Keratinocyte (primary cell): ENCODE measurements around the gene AKR1C3. TPM values are rescaled to one million over a fixed set of nuclear protein-coding genes. Genes with fewer than 3 reads are reported as not detected.
"Not testable (repeated sequence)": the region's sequence is repeated elsewhere in the genome, so short reads cannot be mapped to it uniquely, and the experiment has no call there.

Source experiments
- DNase-seq: peaks from one replicate; pipeline ENCODE4 v3.0.0-alpha.2; 2011; ENCODE audit warnings: low read depth, missing footprints, low spot score
- FAIRE-seq: peaks from 2 replicates; lab custom pipeline; 2011; peaks lifted over from hg19 to GRCh38; lab: Jason Lieb, UNC
- H2AFZ ChIP-seq: 2 replicates; pipeline ENCODE4 v1.6.0; 2012; ENCODE audit warnings: low read length, control low read depth, inconsistent platforms; ENCODE audit not compliant: control insufficient read depth
- H3K27ac ChIP-seq: 2 replicates; pipeline ENCODE4 v1.5.1; 2011; ENCODE audit warnings: low read length; ENCODE audit not compliant: control insufficient read depth, insufficient read depth
- H3K27me3 ChIP-seq: 3 replicates; pipeline ENCODE4 v1.6.0; 2011; ENCODE audit warnings: low read length; ENCODE audit not compliant: control insufficient read depth, insufficient read depth; ENCODE audit errors: extremely low read depth
- H3K36me3 ChIP-seq, 2 experiments: 2 replicates in 1 of 2; 3 replicates in 1 of 2; pipeline ENCODE4 v1.5.1; 2011; ENCODE audit warnings: low read length in 2 of 2, mild to moderate bottlenecking in 1 of 2; ENCODE audit not compliant: control insufficient read depth in 2 of 2, insufficient read depth in 2 of 2; ENCODE audit errors: extremely low read depth in 1 of 2
- H3K4me1 ChIP-seq: 3 replicates; pipeline ENCODE4 v1.5.1; 2011; ENCODE audit warnings: low read length; ENCODE audit not compliant: control insufficient read depth, insufficient read depth; ENCODE audit errors: extremely low read depth
- H3K4me2 ChIP-seq: 3 replicates; pipeline ENCODE4 v1.6.0; 2011; ENCODE audit warnings: low read depth, low read length; ENCODE audit not compliant: control insufficient read depth, insufficient read depth; ENCODE audit errors: extremely low read depth
- H3K4me3 ChIP-seq, 3 experiments: fragments of 200-600 bp in 1 of 3; sonication (generic) in 1 of 3; 2 replicates in 2 of 3; 3 replicates in 1 of 3; pipeline ENCODE4 v1.5.1; 2011 to 2016; ENCODE audit warnings: low read length in 3 of 3, mild to moderate bottlenecking in 3 of 3, control low read depth in 2 of 3, inconsistent platforms in 1 of 3, low read depth in 1 of 3, mixed read lengths in 1 of 3, mixed run types in 1 of 3, moderate library complexity in 1 of 3; ENCODE audit not compliant: control insufficient read depth in 2 of 3, insufficient read depth in 2 of 3; ENCODE audit errors: extremely low read depth in 1 of 3
- H3K79me2 ChIP-seq: 2 replicates; pipeline ENCODE4 v1.6.0; 2012; ENCODE audit warnings: low read length; ENCODE audit not compliant: control insufficient read depth, insufficient read depth
- H3K9ac ChIP-seq: 3 replicates; pipeline ENCODE4 v1.6.0; 2011; ENCODE audit warnings: low read length; ENCODE audit not compliant: control insufficient read depth, insufficient read depth; ENCODE audit errors: extremely low read depth
- H3K9me1 ChIP-seq: 3 replicates; pipeline ENCODE4 v1.6.0; 2011; ENCODE audit warnings: low read length; ENCODE audit not compliant: control insufficient read depth, insufficient read depth; ENCODE audit errors: extremely low read depth
- H3K9me3 ChIP-seq: 2 replicates; pipeline ENCODE4 v1.5.1; 2012; ENCODE audit warnings: low read depth, low read length; ENCODE audit not compliant: control insufficient read depth
- H4K20me1 ChIP-seq: 3 replicates; pipeline ENCODE4 v1.6.0; 2011; ENCODE audit warnings: low read length; ENCODE audit not compliant: control insufficient read depth, insufficient read depth; ENCODE audit errors: extremely low read depth
- dilution Hi-C: fragments of 300-500 bp; cut with MboI; formaldehyde crosslinking; loops from one replicate; pipeline ENCODE4 v1.7.0; 2020; ENCODE audit warnings: low sequenced_read_pairs; ENCODE audit not compliant: extremely low pct_ligation_motif_present
- polyA plus RNA-seq, 5 experiments: library from polyadenylated mRNA; depleted of rRNA in 3 of 5; stranded (reverse) in 3 of 5; stranded (forward) in 1 of 5; unstranded in 1 of 5; fragments of >200 nt; gene quantifications; 1 replicate in 1 of 5; 2 replicates in 3 of 5; 3 replicates in 1 of 5; pipeline versions ENCODE4 v1.2.1 to v1.2.3, GENCODE V29; 2011 to 2012; ENCODE audit warnings: missing spikeins in 2 of 5, low read depth in 1 of 5, low replicate concordance in 1 of 5

Gene AKR1C3
- polyA plus RNA-seq, 1 donor (not counting 4 experiments of a cell fraction or from before 2014, with no cell fraction given), result 27.3 TPM

DNA sequence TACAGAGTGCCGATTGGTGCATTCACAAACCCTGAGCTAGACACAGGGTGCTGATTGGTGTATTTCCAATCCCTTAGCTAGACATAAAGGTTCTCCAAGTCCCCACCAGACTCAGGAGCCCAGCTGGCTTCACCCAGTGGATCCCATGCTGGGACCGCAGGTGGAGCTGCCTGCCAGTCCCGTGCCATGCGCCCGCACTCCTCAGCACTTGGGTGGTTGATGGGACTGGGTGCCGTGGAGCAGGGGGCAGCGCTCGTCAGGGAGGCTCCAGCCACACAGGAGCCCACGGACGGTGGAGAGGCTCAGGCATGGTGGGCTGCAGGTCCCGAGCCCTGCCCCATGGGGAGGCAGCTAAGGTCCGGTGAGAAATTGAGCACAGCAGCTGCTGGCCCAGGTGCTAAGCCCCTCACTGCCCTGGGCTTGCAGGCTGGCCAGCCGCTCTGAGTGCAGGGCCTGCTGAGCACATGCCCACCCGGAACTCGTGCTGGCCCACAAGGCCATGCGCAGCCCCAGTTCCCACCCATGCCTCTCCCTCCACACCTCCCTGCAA, 41.2 kb upstream of the AKR1C3 start:
- dilution Hi-C loops, H3K27ac ChIP-seq, H3K9me3 ChIP-seq, H3K4me3 ChIP-seq, H3K79me2 ChIP-seq, H3K4me1 ChIP-seq, H3K9me1 ChIP-seq, H3K9ac ChIP-seq, H4K20me1 ChIP-seq, H3K27me3 ChIP-seq, H2AFZ ChIP-seq, H3K4me2 ChIP-seq, FAIRE-seq, H3K36me3 ChIP-seq, DNase-seq: not testable (repeated sequence)

DNA sequence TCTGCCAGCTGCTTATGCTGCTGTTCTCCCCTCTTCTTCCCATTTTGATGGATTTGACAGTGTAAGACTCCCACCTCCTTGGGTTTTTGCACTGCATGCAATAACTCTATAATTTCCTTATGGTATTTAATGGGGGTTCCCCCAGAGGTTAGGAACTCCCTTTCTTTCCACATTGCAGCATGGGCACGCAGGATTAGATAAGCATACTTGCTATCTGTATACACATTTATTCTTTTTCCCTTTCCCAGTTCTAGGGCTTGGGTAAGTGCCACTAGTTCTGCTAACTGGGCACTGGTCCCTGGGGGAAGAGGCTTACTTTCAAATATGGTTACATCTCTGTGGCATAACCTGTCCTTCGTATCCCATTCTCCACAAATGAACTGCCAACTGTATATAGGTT, 39.4 kb upstream of the AKR1C3 start:
- H3K27ac ChIP-seq, dilution Hi-C loops, H3K4me1 ChIP-seq, H3K9ac ChIP-seq, H3K79me2 ChIP-seq, DNase-seq, H4K20me1 ChIP-seq, H3K9me1 ChIP-seq, H2AFZ ChIP-seq, H3K4me3 ChIP-seq, FAIRE-seq, H3K4me2 ChIP-seq, H3K36me3 ChIP-seq, H3K9me3 ChIP-seq, H3K27me3 ChIP-seq: not testable (repeated sequence)

DNA sequence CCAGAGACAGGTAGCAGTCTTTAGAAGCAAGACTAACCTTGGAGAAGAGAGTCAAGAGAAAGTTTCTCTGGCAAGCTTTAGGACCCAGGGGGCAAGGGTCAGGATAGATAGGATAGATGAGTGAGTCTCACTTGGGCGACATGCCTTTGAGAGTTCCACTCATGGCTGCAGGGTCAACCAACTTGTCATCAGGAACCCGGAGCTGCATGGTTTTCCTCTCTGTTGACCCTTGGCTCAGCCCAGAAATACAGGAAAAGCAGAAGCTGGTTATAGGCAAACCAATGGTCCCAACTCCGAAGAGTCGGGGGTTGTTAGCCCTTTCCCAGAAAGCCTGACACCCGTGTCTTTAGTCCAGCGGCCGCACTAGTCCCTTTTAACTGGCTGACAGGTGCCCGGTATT, 34.9 kb upstream of the AKR1C3 start:
- dilution Hi-C loops, H3K27me3 ChIP-seq, H3K79me2 ChIP-seq, H3K4me1 ChIP-seq, H3K4me3 ChIP-seq, H2AFZ ChIP-seq, DNase-seq, H3K9me3 ChIP-seq, FAIRE-seq, H3K4me2 ChIP-seq, H3K9ac ChIP-seq, H3K36me3 ChIP-seq, H4K20me1 ChIP-seq, H3K9me1 ChIP-seq, H3K27ac ChIP-seq: not testable (repeated sequence)

- H3K27ac ChIP-seq, H3K4me1 ChIP-seq, DNase-seq, H2AFZ ChIP-seq, H3K4me2 ChIP-seq, H3K9me3 ChIP-seq, dilution Hi-C loops, H4K20me1 ChIP-seq, FAIRE-seq, H3K9me1 ChIP-seq, H3K36me3 ChIP-seq, H3K79me2 ChIP-seq, H3K4me3 ChIP-seq, H3K9ac ChIP-seq, H3K27me3 ChIP-seq: not testable (repeated sequence)
These were observed 33.4 kb upstream of the AKR1C3 start for GRCh38 chr10:5060791-5061190.
